DMS53 treated with DMSO at 0.1 percent for 48 hours (cell line): Measurements from ENCODE around the gene GRM7.
A peak's percentile ranks its signal among the peaks of the same experiment; 100 is the strongest.

Experiments
- DNase-seq: peaks from one replicate; lab custom pipeline; 2025; ENCODE audit not compliant: unreplicated experiment; lab: John Stamatoyannopoulos, UW

Gene GRM7

DNA sequence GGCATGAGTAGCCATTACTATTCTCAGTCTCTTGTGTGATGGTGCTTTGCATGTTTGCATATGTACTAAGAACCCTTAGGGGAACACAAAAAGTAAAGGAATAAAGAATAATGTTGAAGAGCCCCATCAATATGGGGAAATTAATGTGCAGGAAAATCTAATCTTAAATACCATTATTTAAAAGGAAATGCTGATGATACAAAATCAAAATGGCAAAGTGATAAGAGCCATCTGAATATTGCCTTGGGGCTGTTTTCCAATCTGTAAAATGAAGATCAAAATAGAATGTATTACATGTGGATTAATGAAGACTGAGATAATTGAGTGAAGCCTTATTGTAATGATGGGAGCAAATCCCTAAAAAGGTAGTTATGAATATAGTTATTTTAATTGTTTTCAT lies 771.4 kb downstream of the GRM7 start:
- no peak for DNase-seq

DNA sequence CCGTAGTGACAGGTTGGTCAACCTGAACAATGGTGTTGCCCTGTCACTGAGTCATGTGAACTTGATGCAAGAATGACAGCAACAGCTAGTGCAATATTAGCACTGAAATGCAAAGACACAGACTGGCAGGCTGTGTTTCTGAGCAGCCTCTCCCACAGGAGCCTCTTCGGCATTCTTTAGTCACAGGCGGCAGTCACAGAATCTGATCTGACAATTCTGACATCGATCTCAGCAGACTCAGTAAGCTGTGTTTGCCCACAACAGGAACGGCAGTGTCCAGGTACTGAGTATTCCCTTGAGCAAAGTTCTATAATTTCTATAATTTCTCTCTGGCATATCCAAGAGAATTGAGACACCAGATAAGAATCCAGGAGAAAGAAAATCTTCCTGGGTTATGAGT lies 776.8 kb downstream of the GRM7 start:
- DNase-seq: no peak

DNA sequence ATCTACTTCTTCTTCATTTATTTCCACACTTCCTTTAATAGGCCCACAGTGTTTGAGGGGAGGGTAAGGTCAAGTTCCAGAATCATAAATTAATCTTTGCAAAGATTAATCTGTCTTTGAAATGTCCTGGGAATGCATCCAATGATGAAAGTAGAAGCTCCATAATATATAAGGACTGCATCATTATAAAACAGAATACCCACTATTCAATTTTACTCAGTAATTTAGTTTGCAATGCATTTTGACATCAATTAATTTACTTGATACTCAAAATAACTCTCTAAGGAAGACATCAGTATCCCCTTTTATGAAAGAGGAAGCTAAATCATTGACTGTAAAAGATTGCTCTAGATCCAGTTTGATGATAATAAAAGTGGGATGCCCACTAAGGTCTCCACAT lies 777.2 kb downstream of the GRM7 start:
- DNase-seq: no peak

DNA sequence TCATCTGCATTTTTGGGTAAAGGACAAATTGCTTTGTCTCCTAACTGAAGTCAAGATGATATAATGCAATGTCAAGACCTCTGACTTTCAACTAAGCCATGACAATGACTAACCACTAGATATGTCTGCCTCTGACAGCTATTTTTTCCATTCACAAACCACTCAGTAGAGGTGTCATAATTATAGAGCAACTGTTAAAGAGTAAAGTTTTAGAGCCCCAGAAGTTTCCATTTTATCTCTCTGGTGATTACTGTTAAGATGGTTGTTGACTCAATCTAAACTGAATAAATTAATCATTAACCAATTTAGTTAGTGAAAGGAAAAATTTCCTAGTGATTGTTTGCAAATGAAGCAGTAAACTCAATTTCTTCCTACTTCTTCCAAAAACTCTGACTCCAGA lies 779.9 kb downstream of the GRM7 start:
- no peak for DNase-seq

DNA sequence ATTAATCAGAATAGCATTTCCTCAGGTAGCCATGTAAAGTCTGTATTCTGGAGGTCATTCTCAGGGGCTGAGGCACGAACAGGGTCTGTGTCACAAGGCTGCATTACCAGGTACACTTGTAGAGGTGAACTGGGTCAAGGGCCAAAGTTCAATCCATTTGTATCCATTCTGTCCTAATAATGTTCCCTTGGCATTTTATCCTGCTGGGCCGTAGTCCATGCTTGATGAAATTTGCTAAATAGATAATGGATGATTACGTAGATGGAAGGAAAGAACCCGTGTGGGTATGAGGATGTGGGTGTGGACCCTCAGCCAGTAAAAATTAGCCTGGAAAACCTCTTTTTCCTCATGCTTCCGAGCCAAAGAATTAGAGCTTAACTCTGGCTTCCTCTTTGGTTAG lies 785.9 kb downstream of the GRM7 start:
- no peak for DNase-seq

DNA sequence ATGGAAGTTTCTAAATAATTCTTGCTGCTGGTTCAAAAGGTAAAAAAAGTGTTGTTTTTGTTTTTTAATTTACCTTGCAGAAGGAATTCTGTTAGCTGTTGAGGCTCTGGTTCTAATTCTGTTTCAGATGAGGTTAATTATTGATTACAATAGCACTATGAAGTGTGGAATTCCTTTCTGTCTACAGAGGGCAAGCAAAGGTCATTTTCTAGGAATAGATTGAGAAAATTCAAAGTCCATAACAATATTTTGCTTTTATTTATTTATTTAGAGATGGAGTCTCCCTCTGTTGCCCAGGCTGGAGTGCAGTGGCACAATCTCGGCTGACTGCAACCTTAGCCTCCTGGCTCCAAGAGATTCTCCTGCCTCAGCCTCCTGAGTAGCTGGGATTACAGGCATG lies 789.6 kb downstream of the GRM7 start:
- DNase-seq: no peak

DNA sequence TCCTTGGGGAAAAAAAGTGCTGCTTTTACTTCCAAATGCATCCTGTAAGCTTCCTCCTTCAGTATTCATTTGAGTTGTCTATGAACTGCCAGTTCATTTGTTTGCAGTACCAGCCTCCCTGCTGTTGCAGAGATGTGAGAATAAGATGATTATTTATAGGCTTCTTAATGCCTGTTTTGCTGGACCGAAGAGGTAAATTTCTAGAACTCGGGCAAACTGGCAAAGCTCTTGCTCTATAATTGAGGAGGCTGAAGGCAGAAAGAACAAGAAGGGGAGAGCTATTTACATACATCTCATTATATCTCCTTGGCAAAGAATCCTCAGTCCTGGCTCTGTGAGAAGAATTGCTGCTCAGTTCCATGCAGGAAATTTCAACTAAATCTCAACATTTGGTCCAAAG lies 790.4 kb downstream of the GRM7 start:
- DNase-seq: no peak

DNA sequence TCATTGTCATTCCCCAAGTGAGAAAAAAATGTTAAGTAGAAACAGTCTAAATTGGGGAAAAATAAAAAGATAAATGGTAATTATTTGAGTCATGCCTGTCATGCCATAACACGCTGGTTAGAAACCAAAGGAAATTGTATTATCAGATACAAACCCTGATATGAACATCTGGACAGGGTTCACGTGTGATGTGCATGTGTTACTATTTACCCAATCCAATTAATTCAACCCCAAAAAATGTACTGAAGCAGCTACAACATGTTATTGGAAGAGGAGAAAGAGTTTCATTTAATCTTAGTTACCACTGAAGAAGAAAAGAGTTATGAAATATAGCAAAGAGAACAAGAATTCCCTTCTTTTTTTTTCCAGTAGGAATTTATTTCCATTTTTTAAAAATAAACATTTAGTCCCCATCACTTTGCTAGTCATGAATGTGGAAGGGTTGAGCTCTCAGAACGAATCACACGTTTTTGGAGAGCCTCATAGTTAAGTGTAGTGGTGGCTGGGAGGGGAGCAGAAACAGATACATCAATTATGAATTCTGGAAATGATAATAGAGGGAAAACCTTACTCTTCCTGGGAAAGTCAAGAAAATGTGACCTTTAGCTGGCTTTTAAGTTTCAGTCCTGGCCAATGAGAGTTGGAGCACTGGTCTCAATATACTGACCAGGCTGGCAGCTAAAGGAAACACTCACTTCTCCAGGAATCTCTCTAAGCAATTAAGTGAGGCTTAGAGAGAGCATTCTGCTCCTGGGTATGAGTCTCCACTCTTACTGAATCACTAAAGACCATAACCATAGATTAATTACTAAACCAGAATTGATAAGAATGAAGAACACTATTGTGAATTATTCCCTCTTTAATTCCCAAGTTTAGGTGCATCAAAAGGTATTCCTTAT lies 796.5 kb downstream of the GRM7 start:
- DNase-seq: no peak

DNA sequence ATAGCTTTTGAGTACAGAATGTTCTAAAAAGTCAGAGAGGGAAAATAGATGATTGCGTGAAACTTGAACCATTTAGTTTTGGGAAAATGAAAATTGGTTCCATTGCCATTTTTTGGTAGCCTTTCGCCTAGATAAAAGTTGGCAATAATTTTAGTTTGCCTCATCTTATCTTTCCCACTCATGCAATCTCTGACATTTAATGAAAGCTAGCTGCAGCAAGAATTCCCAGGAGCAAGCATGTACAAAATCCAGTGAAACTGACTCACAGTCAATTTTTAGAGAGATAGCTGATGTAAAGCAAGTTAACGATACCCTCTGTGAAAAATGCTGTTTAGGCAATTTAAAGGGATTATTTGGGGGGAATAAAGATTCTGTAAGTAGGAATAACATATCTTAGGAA lies 797.4 kb downstream of the GRM7 start:
- no peak for DNase-seq

DNA sequence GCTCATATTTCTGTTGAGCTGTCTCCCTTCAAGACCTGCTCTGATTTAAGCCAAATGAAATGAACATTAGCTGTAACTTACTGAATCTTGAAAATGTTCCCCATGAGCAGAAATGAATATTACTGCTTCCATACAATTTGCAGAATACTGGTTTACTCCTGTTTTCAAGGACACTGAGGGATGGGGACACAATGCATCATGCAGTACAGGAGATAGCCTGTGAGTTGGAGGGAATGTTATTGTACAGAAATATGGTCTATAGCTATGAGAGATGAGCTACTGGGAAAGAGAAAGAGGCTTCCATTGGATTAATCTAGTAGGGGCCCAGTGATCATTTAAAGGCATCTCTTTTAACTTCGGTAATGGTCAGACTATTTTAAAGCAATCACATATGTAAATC lies 798.2 kb downstream of the GRM7 start:
- DNase-seq: no peak

DNA sequence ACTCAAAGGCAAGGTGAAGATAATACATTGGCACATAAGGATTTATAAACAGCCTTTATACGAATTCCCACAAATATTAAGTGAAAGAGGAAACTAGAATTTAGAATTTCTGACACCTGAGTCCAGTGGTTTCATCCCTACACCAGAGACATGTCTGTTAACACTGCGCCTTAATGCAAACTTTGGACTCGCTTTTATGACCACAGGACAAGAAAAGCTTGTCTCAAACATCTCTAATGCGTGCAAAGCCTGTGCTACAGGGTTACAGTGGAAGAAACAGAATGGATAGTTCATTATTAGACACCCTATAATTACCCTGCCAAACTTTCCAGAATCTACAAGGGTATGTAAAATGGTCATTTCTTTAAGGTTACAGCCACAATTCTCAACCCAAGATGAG lies 802.9 kb downstream of the GRM7 start:
- DNase-seq: no peak

DNA sequence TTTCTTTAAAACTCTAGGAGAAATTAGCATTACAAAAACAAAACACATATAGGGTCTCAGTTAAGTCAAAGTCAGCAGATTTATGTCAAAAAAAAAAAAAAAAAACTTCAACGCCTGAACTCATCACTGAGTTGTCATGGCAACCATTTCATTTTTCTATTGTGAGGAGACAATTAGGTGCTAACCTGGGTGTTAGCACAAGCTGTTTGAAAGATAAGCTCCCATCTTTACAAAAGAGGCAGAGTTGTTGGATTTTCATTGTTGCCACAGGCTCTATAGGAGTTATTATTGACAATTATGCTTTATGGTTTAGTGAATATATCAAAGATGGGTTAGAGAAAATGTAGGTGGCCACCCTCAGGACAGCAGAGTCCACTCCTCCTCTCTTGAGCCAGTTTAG lies 806.9 kb downstream of the GRM7 start:
- no peak for DNase-seq

DNA sequence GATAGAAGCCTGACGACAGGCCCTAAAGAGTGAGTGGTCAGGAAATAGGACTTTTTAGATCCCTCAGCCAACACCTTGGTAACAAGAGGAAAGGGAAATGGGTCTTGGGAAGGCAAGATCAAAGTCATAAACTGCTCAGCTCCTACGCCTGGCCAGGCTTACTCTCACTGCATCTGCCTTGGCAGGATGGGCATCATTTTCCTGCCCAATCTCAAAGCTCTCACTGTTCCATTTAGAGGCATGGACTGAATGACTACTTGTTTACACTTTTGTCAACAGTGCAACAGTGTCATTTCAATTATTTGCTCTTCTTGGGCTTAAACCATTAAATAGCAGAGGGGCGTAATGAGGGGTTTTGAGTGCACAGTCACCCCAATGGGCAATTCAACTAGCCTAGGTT lies 808.7 kb downstream of the GRM7 start:
- no peak for DNase-seq

DNA sequence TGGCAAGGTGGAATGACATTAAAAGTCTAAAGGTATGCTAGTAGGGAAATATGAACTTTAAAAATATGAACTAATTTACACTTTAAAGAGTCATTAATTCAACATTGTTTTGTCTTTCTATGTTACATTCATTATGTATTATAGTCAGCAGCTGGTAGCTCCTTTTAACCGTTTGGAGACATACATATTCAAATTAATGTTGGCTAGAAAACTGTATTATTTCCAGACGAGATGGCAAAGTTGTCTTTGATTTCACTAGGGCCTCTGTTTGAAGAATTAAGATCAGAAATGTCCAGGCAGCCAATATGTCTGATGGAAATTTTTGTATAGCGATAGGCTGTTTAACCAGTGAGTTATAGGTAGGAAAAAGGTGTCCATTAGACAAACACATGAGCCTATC lies 817.6 kb downstream of the GRM7 start:
- no peak for DNase-seq

DNA sequence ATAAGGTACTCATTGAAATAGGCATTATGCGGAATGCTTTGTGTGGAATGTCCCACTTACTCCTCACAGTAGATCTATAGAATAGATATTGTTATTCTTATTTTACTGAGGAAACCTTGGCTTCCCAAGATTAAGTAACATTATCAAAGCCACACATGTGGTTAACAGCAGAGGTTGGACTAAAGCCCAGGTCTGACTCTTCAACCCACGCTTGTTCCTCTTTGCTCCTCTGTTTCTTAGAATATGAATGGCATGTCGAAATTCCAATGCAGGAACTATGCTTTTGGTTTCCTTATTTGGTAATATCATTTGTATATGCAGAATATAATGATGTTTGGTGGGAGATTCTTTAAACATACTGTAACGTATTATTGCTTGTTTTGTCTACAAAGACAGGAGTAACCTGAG lies 821.9 kb downstream of the GRM7 start:
- no peak for DNase-seq

DNA sequence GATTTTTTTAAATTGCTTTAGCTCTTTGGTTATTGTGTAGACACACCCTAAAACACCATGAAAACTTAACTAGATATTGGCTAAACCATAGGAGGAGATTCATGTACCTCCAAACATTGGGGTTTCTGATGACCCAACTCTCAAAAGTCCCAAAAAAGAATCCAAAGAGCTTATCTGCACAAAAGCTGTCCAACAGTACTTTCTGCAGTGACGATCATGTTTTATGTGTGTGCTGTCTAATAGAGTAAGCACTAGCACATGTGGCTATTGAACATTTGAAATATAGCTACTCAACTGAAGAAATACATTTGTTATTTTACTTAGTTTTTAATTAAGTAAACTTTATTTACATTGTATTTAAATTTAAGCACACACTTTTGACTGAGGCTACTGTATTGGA lies 822.5 kb downstream of the GRM7 start:
- no peak for DNase-seq

DNA sequence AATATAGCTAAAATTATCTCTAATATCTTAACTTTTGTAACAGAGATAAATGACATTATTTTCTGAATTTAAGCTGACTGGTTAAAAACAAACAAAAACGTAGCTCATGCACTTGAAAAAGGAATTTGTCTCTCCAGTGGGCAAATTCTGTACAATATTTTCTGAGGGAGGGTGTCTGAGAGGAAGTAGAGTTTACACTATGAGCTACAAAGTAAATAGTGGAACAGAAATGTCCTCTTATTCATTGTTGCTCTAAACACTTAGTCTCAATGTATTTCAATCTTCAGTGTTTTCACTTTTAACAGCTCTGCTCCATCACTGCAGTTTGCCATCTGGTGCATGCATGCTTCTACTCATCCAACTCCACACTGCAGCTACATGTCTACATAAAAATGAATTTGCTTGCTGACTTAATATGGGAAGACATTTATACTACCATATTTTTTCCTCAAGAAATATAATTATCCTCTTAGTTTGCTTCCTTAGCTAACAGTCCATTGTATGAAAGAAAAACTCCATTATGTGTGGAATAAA lies 823.3 kb downstream of the GRM7 start:
- DNase-seq: peak; percentile 38

DNA sequence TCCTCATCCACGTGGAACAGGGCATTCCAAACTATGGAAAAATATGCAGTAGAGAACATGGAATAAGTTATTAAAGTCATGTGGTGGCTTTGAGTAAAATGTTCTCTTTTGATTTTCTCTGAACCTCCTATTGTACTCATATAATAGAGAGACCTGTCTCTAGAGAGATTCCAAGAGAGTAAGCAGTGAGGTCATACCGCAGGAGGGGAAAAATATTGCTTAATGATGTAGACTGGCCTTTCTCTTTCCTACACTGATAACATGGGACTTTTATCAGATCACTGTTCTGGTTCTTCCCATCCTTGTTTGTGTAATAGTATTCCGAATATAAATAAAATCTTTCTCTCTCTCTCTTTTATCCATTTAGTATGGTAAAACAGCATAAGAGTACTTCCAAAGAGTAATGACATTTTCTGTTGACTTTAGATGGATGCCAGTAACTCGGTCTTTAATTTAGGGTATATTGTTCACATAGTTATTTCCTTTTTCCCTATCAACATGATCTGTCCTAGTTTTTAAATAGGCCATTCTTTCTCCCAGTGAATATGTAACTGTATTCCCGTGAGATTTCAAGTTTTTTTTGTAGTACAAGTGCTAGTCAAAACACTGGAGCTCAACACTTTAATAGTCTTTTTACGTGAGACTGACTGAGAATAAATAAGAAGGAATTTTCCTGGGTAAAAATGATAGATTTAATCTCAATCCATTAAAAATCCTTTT lies 826.7 kb downstream of the GRM7 start:
- no peak for DNase-seq

DNA sequence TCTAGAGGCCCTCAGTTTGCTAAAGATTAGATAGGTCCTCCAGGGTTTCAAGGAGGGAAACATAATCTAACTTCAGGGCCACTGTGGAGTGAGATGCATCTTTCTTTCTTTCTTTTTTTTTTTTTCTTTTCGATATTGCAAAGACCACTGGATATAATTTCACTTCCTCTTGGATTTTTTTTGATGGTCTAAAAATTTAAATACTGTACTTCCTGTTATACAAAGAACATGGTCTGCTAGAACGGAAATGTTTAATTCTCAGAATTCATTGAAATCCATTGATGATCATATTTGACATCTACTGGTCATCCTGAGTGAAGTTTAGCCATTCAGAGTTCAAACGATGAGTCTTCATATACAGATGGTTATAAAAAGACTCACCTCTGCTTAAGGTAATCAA lies 832.0 kb downstream of the GRM7 start:
- no peak for DNase-seq

DNA sequence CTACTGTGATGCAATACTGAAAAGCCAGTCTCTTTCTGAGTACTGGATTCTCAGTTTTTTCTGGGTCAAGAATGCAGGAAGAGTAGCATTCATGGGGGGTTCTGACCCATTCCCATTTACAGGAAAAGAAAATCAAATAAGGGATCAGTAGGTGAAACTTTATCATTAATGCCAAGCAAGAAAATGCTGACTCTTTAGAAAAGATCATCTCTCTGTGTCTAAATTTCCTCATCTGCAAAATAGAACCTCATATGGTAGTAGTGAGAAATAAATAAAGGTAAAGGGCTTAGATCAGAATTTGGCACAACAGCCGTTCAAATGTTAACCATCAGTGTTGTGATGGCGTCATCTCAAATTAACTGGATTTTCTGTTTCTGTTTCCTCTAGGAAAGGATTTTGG lies 833.1 kb downstream of the GRM7 start:
- DNase-seq: no peak

DNA sequence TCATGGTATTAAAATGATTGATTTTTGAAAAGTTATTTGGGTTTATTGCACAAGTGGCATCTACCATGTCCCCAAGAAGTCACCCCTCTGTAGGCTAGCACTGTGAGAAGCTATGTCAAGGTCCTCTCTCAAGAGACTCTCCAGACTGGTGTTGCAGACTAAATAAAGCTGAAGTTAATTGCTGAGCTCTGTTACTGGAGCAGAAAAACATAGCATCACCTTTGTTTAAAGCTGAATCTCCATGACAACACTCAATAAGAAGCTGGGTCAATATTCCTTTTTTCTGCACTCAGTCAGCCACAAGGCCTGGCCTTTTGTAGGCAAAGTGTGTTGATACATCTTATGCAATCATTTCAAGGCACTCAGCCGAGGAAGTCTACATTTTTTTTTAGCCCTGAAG lies 834.1 kb downstream of the GRM7 start:
- no peak for DNase-seq

DNA sequence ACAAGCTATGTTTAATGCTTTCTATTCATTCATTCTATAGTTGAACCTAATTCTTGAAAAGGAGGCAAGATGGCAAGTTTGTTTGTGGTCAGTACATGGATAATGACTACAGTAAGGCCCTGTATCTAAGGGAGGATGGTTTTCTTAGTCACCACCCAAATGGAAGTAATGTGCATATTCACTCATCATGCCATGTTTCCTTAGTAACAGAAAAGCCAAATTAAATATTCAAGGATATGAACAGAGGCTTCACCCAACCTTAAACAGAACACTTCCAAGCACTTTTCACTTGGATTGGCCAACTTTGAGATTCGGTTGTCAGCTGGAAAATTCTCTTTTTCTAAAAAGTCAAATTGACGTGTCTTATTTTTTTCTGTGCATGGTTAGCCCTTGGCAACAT lies 835.4 kb downstream of the GRM7 start:
- DNase-seq: no peak
